Peyer's patch (tissue), 4 donors: ENCODE results near the gene IL16.

ENCODE experiments used
- POLR2A ChIP-seq, 2 donors: fragments of 450-650 bp; IDR thresholded peaks; one replicate each; pipeline ENCODE4 v1.5.1; 2017; ENCODE audit warnings: antibody characterized with exemption in 2 of 2, mild to moderate bottlenecking in 2 of 2, moderate library complexity in 2 of 2
- TF ChIP-seq, protein P1 (sequence below), 6 experiments: fragments of 450-650 bp in 4 of 6; fragments of 200-600 bp in 2 of 6; sonication (generic) in 1 of 6; IDR thresholded peaks; one replicate each; pipeline ENCODE4 v1.5.1; 2017 to 2019; ENCODE audit warnings: antibody characterized with exemption in 6 of 6, mild to moderate bottlenecking in 3 of 6, moderate library complexity in 1 of 6

- TF ChIP-seq, protein P1, sequence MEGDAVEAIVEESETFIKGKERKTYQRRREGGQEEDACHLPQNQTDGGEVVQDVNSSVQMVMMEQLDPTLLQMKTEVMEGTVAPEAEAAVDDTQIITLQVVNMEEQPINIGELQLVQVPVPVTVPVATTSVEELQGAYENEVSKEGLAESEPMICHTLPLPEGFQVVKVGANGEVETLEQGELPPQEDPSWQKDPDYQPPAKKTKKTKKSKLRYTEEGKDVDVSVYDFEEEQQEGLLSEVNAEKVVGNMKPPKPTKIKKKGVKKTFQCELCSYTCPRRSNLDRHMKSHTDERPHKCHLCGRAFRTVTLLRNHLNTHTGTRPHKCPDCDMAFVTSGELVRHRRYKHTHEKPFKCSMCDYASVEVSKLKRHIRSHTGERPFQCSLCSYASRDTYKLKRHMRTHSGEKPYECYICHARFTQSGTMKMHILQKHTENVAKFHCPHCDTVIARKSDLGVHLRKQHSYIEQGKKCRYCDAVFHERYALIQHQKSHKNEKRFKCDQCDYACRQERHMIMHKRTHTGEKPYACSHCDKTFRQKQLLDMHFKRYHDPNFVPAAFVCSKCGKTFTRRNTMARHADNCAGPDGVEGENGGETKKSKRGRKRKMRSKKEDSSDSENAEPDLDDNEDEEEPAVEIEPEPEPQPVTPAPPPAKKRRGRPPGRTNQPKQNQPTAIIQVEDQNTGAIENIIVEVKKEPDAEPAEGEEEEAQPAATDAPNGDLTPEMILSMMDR (IDR thresholded peaks at IDR 0.05) = no peak
- TF ChIP-seq POLR2A (IDR thresholded peaks at IDR 0.05) = no peak
Observed at GRCh38 chr15:81310480-81310879, 113.8 kb downstream of the IL16 start.
